Ovary (tissue), 1 donor: ENCODE data around the gene CFAP251.

Experiments
- EP300 ChIP-seq: sonication (generic); formaldehyde crosslinking; IDR thresholded peaks from one replicate; pipeline ENCODE4 v1.6.1; 2017; ENCODE audit warnings: antibody characterized with exemption
- POLR2A ChIP-seq: fragments of 450-650 bp; IDR thresholded peaks from one replicate; pipeline ENCODE4 v1.6.1; 2017; ENCODE audit warnings: antibody characterized with exemption, mild to moderate bottlenecking, moderate library complexity

- TF ChIP-seq POLR2A (no peak), EP300 (no peak)
Observed at GRCh38 chr12:121917950-121918678, at the start of gene CFAP251.
